CD4-positive, alpha-beta memory T cell (primary cell): ENCODE results near the gene CCL23. TPM values are rescaled to one million over a fixed set of nuclear protein-coding genes. Genes with fewer than 3 reads are reported as not detected.
"Not testable (repeated sequence)": the region's sequence is repeated elsewhere in the genome, so short reads cannot be mapped to it uniquely, and the experiment has no call there.

ENCODE experiments used
- CTCF ChIA-PET: fragments of 350-600 bp; sonication (Branson Sonifier 250); formaldehyde crosslinking; loops from one replicate; lab custom pipeline; 2021; ENCODE audit warnings: inconsistent platforms; ENCODE audit not compliant: partially characterized antibody; lab: Charles Lee
- POLR2A ChIA-PET: fragments of 350-600 bp; sonication (Branson Sonifier 250); formaldehyde crosslinking; loops from one replicate; lab custom pipeline; 2021; ENCODE audit not compliant: partially characterized antibody; lab: Charles Lee
- DNase-seq, 5 donors: peaks; one replicate each; pipeline versions ENCODE4 v3.0.0 to v3.0.0-alpha.2; 2020 to 2022; ENCODE audit warnings: mixed read lengths in 1 of 5
- H3K27ac ChIP-seq: one replicate; pipeline ENCODE4 v1.7.0; 2013; ENCODE audit warnings: low read depth, low read length
- H3K27me3 ChIP-seq: 2 replicates; pipeline ENCODE4 v1.7.0; 2013; ENCODE audit warnings: mild to moderate bottlenecking, low read length, moderate library complexity; ENCODE audit not compliant: insufficient read depth
- H3K36me3 ChIP-seq: 2 replicates; pipeline ENCODE4 v1.7.0; 2013; ENCODE audit warnings: mild to moderate bottlenecking, low read length, moderate library complexity; ENCODE audit not compliant: insufficient read depth
- H3K4me1 ChIP-seq: 2 replicates; pipeline ENCODE4 v1.7.0; 2013; ENCODE audit warnings: mild to moderate bottlenecking, low read length, moderate library complexity; ENCODE audit not compliant: insufficient read depth
- H3K4me3 ChIP-seq, 2 donors: one replicate each; pipeline ENCODE4 v1.7.0; 2013; ENCODE audit warnings: low read length in 2 of 2, mild to moderate bottlenecking in 1 of 2
- H3K9me3 ChIP-seq, 2 donors: one replicate each; pipeline ENCODE4 v1.7.0; 2013; ENCODE audit warnings: low read length in 2 of 2, control low read depth in 1 of 2; ENCODE audit not compliant: control insufficient read depth in 1 of 2
- H3K27ac Mint-ChIP-seq, 7 donors: one replicate each; pipeline ENCODE4 v1.8.0; 2020 to 2021; ENCODE audit warnings: mixed read lengths in 7 of 7, mild to moderate bottlenecking in 6 of 7, inconsistent platforms in 3 of 7, moderate library complexity in 3 of 7
- H3K27me3 Mint-ChIP-seq, 2 donors: one replicate each; pipeline ENCODE4 v1.8.0; 2020 to 2021; ENCODE audit warnings: mixed read lengths in 2 of 2
- H3K36me3 Mint-ChIP-seq, 2 donors: one replicate each; pipeline ENCODE4 v1.8.0; 2020 to 2021; ENCODE audit warnings: mixed read lengths in 2 of 2, inconsistent platforms in 1 of 2, mild to moderate bottlenecking in 1 of 2
- H3K4me1 Mint-ChIP-seq, 4 donors: one replicate each; pipeline ENCODE4 v1.8.0; 2020 to 2021; ENCODE audit warnings: mixed read lengths in 4 of 4, mild to moderate bottlenecking in 1 of 4
- H3K4me3 Mint-ChIP-seq, 8 donors: one replicate each; pipeline ENCODE4 v1.8.0; 2020 to 2021; ENCODE audit warnings: mixed read lengths in 8 of 8, mild to moderate bottlenecking in 7 of 8, moderate library complexity in 6 of 8, inconsistent platforms in 3 of 8
- H3K9me3 Mint-ChIP-seq, 8 donors: one replicate each; pipeline ENCODE4 v1.8.0; 2020 to 2021; ENCODE audit warnings: mixed read lengths in 8 of 8, mild to moderate bottlenecking in 5 of 8, inconsistent platforms in 3 of 8, moderate library complexity in 1 of 8
- intact Hi-C: fragments of 100-400 bp; cut with micrococcal nuclease; formaldehyde crosslinking; loops from one replicate; pipeline ENCODE4 v1.15.1; 2023
- polyA plus RNA-seq, 2 donors: library from polyadenylated mRNA; unstranded; fragments of 300-500 nt; fragmentation: Illumina TruSeq; gene quantifications; one replicate each; pipeline ENCODE4 v1.2.3, GENCODE V29; 2021
- total RNA-seq, 2 experiments: library from RNA; stranded (reverse); gene quantifications; one replicate each; pipeline ENCODE4 v1.2.3, GENCODE V29; 2021

The CCL23 gene
- total and polyA plus RNA-seq, 4 experiments from 2014 or later = not detected

DNA sequence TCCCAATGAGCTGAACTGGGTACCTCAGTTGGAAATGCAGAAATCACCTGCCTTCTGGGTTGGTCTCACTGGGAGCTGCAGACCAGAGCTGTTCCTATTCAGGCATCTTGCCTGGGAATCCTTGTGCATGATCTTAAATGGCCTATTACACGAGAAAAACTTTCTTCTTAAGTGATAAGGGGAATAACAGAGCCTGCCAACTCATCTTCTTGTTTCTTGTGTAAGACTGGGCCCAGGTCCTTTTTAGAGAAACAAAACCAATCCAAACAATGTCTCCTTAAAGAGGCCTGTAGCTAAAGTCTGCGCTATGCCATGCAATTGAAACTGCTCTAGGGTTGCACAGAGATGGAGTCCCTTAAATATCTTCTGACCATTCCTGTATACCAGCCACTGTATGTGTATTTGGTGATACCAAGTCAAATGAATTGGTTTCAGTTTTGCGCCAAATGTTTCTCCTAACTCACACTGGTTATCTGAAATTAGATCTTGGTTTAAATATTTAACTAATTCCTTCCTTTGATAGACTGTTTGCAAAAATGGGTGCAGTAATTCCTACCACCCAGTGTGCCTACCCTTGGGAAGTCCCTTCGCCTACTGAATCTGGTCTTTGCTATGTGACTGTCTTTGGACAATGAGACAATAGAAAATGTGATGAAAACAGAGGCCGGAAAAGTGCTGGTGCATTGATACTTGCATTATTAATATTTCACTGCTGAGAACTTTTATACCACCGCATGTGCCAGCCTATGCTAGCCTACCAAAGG is 6.5 kb upstream of the CCL23 start:
- Histone ChIP-seq H3K36me3 (no peaks in the 10 kb centered on the region), H3K4me1 (no peaks in the 10 kb centered on the region), H3K27me3 (no peaks in the 10 kb centered on the region), H3K9me3 (no peaks in the 10 kb centered on the region), H3K4me3 (no peak overlapping the region), H3K27ac (no peak overlapping the region)
- ChIA-PET CTCF (no interaction called here), POLR2A (no interaction called here)
- intact Hi-C loops = no loop called here
- H3K27ac Mint-ChIP-seq = no peak overlapping the region
- peaks cover 0 to 9% (median 0%) of the 10 kb centered on the region in 8 donors for H3K9me3 Mint-ChIP-seq
- no peaks in the 10 kb centered on the region for H3K4me1 Mint-ChIP-seq
- H3K36me3 Mint-ChIP-seq = no peaks in the 10 kb centered on the region
- peaks cover 16 to 34% of the 10 kb centered on the region in 2 donors for H3K27me3 Mint-ChIP-seq
- no peak for DNase-seq
- H3K4me3 Mint-ChIP-seq = no peak overlapping the region

- ChIA-PET POLR2A (no interaction called here), CTCF (interaction anchor here (1.0 kb wide), 1 partner anchor 53 kb away, joined by 4 read pairs; no protein-coding TSS in a partner anchor)
- Mint-ChIP-seq H3K4me3 (no peak overlapping the region), H3K36me3 (no peaks in the 10 kb centered on the region), H3K27me3 (peaks cover 18 to 25% of the 10 kb centered on the region in 2 donors), H3K27ac (no peak overlapping the region), H3K9me3 (peaks cover 0 to 9% (median 0%) of the 10 kb centered on the region in 8 donors), H3K4me1 (peaks cover 0 to 1% (median 0%) of the 10 kb centered on the region in 4 donors)
- intact Hi-C loops = no loop called here
- DNase-seq = no peak
- Histone ChIP-seq H3K36me3 (no peaks in the 10 kb centered on the region), H3K4me3 (no peak overlapping the region), H3K4me1 (no peaks in the 10 kb centered on the region), H3K27ac (no peak overlapping the region), H3K9me3 (no peaks in the 10 kb centered on the region), H3K27me3 (no peaks in the 10 kb centered on the region)
These were observed 1.7 kb upstream of the CCL23 start for GRCh38 chr17:36019423-36019822.

DNA sequence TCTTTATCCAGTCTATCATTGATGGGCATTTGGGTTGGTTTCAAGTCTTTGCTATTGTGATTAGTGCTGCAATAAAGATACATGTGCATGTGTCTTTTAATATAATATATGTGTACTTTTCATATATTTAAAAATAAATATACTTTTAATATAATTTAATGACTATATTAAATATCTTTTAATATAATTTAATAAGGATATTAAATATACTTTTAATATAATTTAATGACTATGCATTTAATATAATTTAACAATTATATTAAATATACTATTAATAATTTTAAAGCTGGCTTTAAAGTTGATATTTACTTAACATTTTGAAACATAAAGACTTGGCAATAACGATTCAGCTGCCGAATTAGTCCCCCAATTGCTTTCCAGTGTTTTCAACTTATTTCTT is 1.2 kb downstream of the CCL23 start:
- Mint-ChIP-seq H3K9me3 (peaks cover 0 to 4% (median 0%) of the 10 kb centered on the region in 8 donors), H3K27ac (no peak overlapping the region), H3K4me1 (peaks cover 0 to 1% (median 0%) of the 10 kb centered on the region in 4 donors), H3K4me3 (no peak overlapping the region), H3K27me3 (peaks cover 13 to 16% of the 10 kb centered on the region in 2 donors), H3K36me3 (no peaks in the 10 kb centered on the region)
- intact Hi-C loops = no loop called here
- Histone ChIP-seq H3K4me1 (no peaks in the 10 kb centered on the region), H3K27me3 (no peaks in the 10 kb centered on the region), H3K9me3 (no peaks in the 10 kb centered on the region), H3K4me3 (no peak overlapping the region), H3K27ac (no peak overlapping the region), H3K36me3 (no peaks in the 10 kb centered on the region)
- ChIA-PET POLR2A (no interaction called here), CTCF (no interaction called here)
- no peak for DNase-seq

DNA sequence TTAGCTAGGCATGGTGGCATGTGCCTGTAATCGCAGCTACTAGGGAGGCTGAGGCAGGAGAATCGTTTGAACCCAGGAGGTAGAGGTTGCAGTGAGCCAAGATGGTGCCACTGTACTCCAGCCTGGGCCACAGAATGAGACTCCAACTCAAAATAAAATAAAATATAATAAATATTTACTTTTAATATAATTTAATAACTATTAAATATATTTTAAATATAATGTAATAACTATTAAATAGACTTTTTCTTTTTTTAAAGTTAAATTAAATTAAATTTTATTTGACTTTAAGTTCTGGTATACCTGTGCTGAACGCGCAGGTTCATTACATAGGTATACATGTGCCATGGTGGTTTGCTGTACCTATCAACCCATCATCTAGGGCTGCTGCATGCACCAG is 1.9 kb downstream of the CCL23 start:
- H3K4me3 Mint-ChIP-seq, H3K4me1 ChIP-seq, H3K36me3 ChIP-seq, H3K27ac ChIP-seq, H3K9me3 ChIP-seq, H3K9me3 Mint-ChIP-seq, H3K27me3 ChIP-seq, POLR2A ChIA-PET, DNase-seq, H3K36me3 Mint-ChIP-seq, CTCF ChIA-PET, intact Hi-C loops, H3K27ac Mint-ChIP-seq, H3K4me1 Mint-ChIP-seq, H3K4me3 ChIP-seq: not testable (repeated sequence)
- peaks cover 14 to 16% of the 10 kb centered on the region in 2 donors for H3K27me3 Mint-ChIP-seq

- POLR2A ChIA-PET = no interaction called here
- intact Hi-C loops = no loop called here
- no peaks in the 10 kb centered on the region for H3K4me1 ChIP-seq
- DNase-seq = no peak
- H3K36me3 Mint-ChIP-seq = no peaks in the 10 kb centered on the region
- H3K36me3 ChIP-seq = no peaks in the 10 kb centered on the region
- no peak overlapping the region for H3K4me3 Mint-ChIP-seq
- no peak overlapping the region for H3K4me3 ChIP-seq
- H3K27me3 Mint-ChIP-seq = peaks cover 7 to 20% of the 10 kb centered on the region in 2 donors
- no peak overlapping the region for H3K27ac ChIP-seq
- no peak overlapping the region for H3K27ac Mint-ChIP-seq
- peaks cover 0 to 1% (median 0%) of the 10 kb centered on the region in 4 donors for H3K4me1 Mint-ChIP-seq
- peaks cover 0 to 6% (median 0%) of the 10 kb centered on the region in 8 donors for H3K9me3 Mint-ChIP-seq
- no peaks in the 10 kb centered on the region for H3K9me3 ChIP-seq
- H3K27me3 ChIP-seq = no peaks in the 10 kb centered on the region
- CTCF ChIA-PET = no interaction called here
These were observed 2.8 kb downstream of the CCL23 start for GRCh38 chr17:36014946-36015345.

DNA sequence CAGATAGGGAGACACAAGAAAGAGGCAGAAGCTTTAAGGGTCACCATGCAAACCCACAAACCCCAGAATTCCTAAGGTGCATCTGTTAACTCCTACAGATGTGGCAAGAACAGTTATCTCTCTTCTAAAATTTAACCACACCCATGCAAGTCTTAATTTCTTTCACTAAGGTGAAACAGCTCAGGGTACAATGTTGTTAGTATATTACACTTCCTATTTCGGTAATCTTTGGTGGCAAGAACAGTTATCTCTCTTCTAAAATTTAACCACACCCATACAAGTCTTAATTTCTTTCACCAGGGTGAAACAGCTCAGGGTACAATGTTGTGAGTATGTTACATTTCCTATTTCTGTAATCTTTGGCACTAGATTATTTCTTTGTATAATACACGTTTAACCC is 6.6 kb downstream of the CCL23 start:
- no peak for DNase-seq
- Mint-ChIP-seq H3K4me3 (no peak overlapping the region), H3K27ac (no peak overlapping the region), H3K27me3 (peaks cover 2 to 13% of the 10 kb centered on the region in 2 donors), H3K9me3 (peaks cover 0 to 6% (median 2%) of the 10 kb centered on the region in 8 donors), H3K36me3 (no peaks in the 10 kb centered on the region), H3K4me1 (no peaks in the 10 kb centered on the region)
- Histone ChIP-seq H3K4me1 (no peaks in the 10 kb centered on the region), H3K27me3 (no peaks in the 10 kb centered on the region), H3K36me3 (no peaks in the 10 kb centered on the region), H3K9me3 (no peaks in the 10 kb centered on the region), H3K4me3 (no peak overlapping the region), H3K27ac (no peak overlapping the region)
- CTCF ChIA-PET = interaction anchor here (1.1 kb wide), 1 partner anchor 35 kb away, joined by 3 read pairs; no protein-coding TSS in a partner anchor
- POLR2A ChIA-PET = no interaction called here
- intact Hi-C loops = no loop called here

- Mint-ChIP-seq H3K9me3 (peaks cover 0 to 6% (median 2%) of the 10 kb centered on the region in 8 donors), H3K27ac (no peak overlapping the region), H3K27me3 (peaks cover 2 to 13% of the 10 kb centered on the region in 2 donors), H3K4me1 (peaks cover 3 to 7% (median 5%) of the 10 kb centered on the region in 4 donors), H3K4me3 (no peak overlapping the region), H3K36me3 (no peaks in the 10 kb centered on the region)
- no peak for DNase-seq
- no peaks in the 10 kb centered on the region for H3K27me3 ChIP-seq
- no peaks in the 10 kb centered on the region for H3K4me1 ChIP-seq
- H3K27ac ChIP-seq = no peak overlapping the region
- intact Hi-C loops = no loop called here
- no peak overlapping the region for H3K4me3 ChIP-seq
- ChIA-PET POLR2A (no interaction called here), CTCF (no interaction called here)
- no peaks in the 10 kb centered on the region for H3K9me3 ChIP-seq
- H3K36me3 ChIP-seq = no peaks in the 10 kb centered on the region
These were observed 8.6 kb downstream of the CCL23 start for GRCh38 chr17:36008998-36009665.
